Vein endothelial cell (primary cell): ENCODE measurements around the gene BRIX1. TPM values are rescaled to one million over a fixed set of nuclear protein-coding genes. Genes with fewer than 3 reads are reported as not detected.

Experiments
- total RNA-seq: library from RNA; depleted of rRNA; stranded (reverse); fragments of >200 nt; gene quantifications from 2 replicates; pipeline ENCODE4 v1.2.3, GENCODE V29; 2012

The BRIX1 gene, protein sequence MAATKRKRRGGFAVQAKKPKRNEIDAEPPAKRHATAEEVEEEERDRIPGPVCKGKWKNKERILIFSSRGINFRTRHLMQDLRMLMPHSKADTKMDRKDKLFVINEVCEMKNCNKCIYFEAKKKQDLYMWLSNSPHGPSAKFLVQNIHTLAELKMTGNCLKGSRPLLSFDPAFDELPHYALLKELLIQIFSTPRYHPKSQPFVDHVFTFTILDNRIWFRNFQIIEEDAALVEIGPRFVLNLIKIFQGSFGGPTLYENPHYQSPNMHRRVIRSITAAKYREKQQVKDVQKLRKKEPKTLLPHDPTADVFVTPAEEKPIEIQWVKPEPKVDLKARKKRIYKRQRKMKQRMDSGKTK
- 25.2 and 34.5 TPM in 2 replicates for total RNA-seq

DNA sequence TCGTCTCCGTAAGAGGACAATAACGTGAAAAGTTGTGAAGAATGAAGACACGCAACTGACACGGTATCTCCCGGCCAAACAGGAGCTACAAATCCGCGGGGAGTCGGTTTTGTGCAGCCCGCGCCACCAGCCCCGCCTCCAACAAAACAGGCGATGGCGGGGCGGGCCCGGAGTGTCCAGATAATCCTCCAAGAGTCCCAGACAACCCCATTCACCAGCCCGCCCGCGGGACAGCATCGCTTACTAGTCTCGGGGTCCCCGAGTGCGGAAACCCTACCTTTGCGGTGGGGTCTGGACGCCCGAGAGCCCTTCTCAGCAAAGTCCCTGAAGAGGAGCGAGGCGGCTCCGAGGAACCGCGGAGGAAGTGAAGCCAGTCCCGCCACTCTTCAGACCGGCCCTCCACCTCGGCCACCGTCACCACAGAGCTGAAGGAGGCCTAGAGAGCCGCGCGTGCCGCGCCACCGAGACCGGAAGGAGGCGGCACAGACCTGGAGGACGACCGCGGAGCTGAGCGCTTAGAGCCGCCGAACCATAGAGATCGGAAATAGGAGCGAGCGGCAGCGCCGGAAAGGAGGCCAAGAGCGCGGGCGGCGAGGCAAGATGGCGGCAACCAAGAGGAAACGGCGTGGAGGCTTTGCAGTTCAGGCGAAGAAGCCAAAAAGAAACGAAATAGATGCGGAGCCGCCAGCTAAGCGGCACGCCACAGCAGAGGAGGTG lies at the start of gene BRIX1, which contains the start of gene RAD1:
Gene BRIX1 (plus strand): TSS at position 573 of the 717 bp plus-strand sequence. CDS start 28 bp downstream, at position 601.
Gene RAD1 (minus strand): TSS at position 366 of the 717 bp plus-strand sequence. CDS start 612 bp downstream, outside the sequence.

DNA sequence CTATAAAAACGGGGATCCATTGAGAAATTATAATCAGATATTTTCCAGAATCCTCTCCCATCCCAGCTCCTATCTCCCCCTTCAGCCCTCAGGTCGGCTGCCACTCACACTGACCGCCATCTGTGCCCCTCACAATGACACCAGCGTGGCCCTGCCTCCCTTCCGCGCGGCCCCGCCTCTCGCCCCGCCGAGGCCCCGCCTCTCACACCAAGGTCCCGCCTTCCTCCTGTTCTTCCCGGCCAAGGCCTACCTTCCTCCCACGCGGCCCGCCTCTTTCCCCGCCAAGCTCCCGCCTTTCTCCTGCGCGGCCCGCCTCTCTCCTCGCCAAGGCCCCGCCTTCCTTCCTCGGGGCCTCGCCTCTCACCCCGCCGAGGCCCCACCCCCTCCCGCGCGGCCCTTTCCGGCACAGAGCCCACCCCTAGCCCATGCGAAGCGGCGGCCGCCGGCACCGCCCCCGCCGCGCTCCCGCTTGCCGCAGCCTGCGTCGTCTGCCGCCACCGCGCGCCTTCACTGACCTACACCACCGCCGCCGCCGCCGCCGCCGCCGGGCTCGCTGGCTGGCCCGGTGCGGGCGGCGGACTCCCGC lies 13.7 kb downstream of the BRIX1 start, which contains the start of gene DNAJC21:
Gene DNAJC21 (plus strand): TSS at position 426 of the 586 bp plus-strand sequence. CDS start 261 bp downstream, outside the sequence.

Other genes starting within 250 kb of the BRIX1 start
- under 0.01 and 0.19 TPM in 2 replicates for gene TTC23L, start 76.5 kb upstream of the BRIX1 start, total RNA-seq
- gene RAD1, start 207 bp upstream of the BRIX1 start, total RNA-seq, result 16.7 and 24.5 TPM in 2 replicates
- gene DNAJC21, start 13.8 kb downstream of the BRIX1 start, total RNA-seq, result 17.0 and 26.6 TPM in 2 replicates
- not detected in 2 replicates for gene AGXT2, start 132.2 kb downstream of the BRIX1 start, total RNA-seq